ENCODE results near the gene LDB2. TPM values are rescaled to one million over a fixed set of nuclear protein-coding genes. Genes with fewer than 3 reads are reported as not detected.
A peak's percentile ranks its signal among the peaks of the same experiment; 100 is the strongest.

LDB2 gene
- total RNA-seq, 1 experiment from 2014 or later = 8.0 TPM

- DNase-seq (ENCODE audit: low read depth in 1 of 2, low spot score in 2 of 2) = no peak
- Histone ChIP-seq H3K27ac (no peak overlapping the region), H3K4me1 (replicated peaks) (peaks cover 4% of the 10 kb centered on the region)
These were observed 226.0 kb downstream of the LDB2 start for GRCh38 chr4:16672421-16672820.

GRCh38 chr4:16671741-16672140, 226.7 kb downstream of the LDB2 start:
- Histone ChIP-seq H3K27ac (no peak overlapping the region), H3K4me3 (no peak overlapping the region), H3K27me3 (replicated peaks) (no peaks in the 10 kb centered on the region), H3K4me1 (replicated peaks) (peaks cover 11% of the 10 kb centered on the region), H3K36me3 (no peaks in the 10 kb centered on the region), H3K9me3 (replicated peaks) (no peaks in the 10 kb centered on the region)
- no peak for DNase-seq (ENCODE audit: low read depth in 1 of 2, low spot score in 2 of 2)

More at GRCh38 chr4:16672421-16672820, 226.0 kb downstream of the LDB2 start:
- Histone ChIP-seq H3K36me3 (no peaks in the 10 kb centered on the region), H3K4me3 (no peak overlapping the region), H3K27me3 (replicated peaks) (no peaks in the 10 kb centered on the region), H3K9me3 (replicated peaks) (no peaks in the 10 kb centered on the region)

- no peaks in the 10 kb centered on the region for H3K27me3 ChIP-seq (replicated peaks)
- DNase-seq (ENCODE audit: low read depth in 1 of 2, low spot score in 2 of 2) = no peak
- H3K27ac ChIP-seq = no peak overlapping the region
- H3K36me3 ChIP-seq = no peaks in the 10 kb centered on the region
- no peak overlapping the region for H3K4me3 ChIP-seq
- no peaks in the 10 kb centered on the region for H3K9me3 ChIP-seq (replicated peaks)
- H3K4me1 ChIP-seq (replicated peaks) = peaks cover 12% of the 10 kb centered on the region
These were observed 227.7 kb downstream of the LDB2 start for GRCh38 chr4:16670727-16671126.

- peaks cover 12% of the 10 kb centered on the region for H3K4me1 ChIP-seq (replicated peaks)
- no peaks in the 10 kb centered on the region for H3K36me3 ChIP-seq
- H3K9me3 ChIP-seq (replicated peaks) = no peaks in the 10 kb centered on the region
- no peak overlapping the region for H3K4me3 ChIP-seq
- no peak overlapping the region for H3K27ac ChIP-seq
- H3K27me3 ChIP-seq (replicated peaks) = no peaks in the 10 kb centered on the region
- no peak for DNase-seq (ENCODE audit: low read depth in 1 of 2, low spot score in 2 of 2)
These were observed 229.4 kb downstream of the LDB2 start for GRCh38 chr4:16669036-16669435.

GRCh38 chr4:16668488-16668887, 230.0 kb downstream of the LDB2 start:
- Histone ChIP-seq H3K9me3 (replicated peaks) (no peaks in the 10 kb centered on the region), H3K27ac (no peak overlapping the region), H3K27me3 (replicated peaks) (no peaks in the 10 kb centered on the region), H3K4me1 (replicated peaks) (peaks cover 12% of the 10 kb centered on the region), H3K36me3 (no peaks in the 10 kb centered on the region), H3K4me3 (no peak overlapping the region)
- no peak for DNase-seq (ENCODE audit: low read depth in 1 of 2, low spot score in 2 of 2)

- no peak overlapping the region for H3K4me3 ChIP-seq
- peak; percentile 75 to 81 for DNase-seq (ENCODE audit: low read depth in 1 of 2, low spot score in 2 of 2)
- no peak overlapping the region for H3K27ac ChIP-seq
These were observed 231.0 kb downstream of the LDB2 start for GRCh38 chr4:16667464-16667863.

GRCh38 chr4:16665942-16666551, 232.4 kb downstream of the LDB2 start:
- H3K36me3 ChIP-seq = peaks cover 3% of the 10 kb centered on the region; the same call in 1 of the 2 replicates
- no peaks in the 10 kb centered on the region for H3K27me3 ChIP-seq (replicated peaks)
- DNase-seq (ENCODE audit: low read depth in 1 of 2, low spot score in 2 of 2) = no peak
- H3K4me1 ChIP-seq (replicated peaks) = peaks cover 12% of the 10 kb centered on the region
- no peak overlapping the region for H3K27ac ChIP-seq
- no peak overlapping the region for H3K4me3 ChIP-seq
- H3K9me3 ChIP-seq (replicated peaks) = no peaks in the 10 kb centered on the region

More at GRCh38 chr4:16667464-16667863, 231.0 kb downstream of the LDB2 start:
- Histone ChIP-seq H3K36me3 (peaks cover 3% of the 10 kb centered on the region; the same call in 1 of the 2 replicates), H3K9me3 (replicated peaks) (no peaks in the 10 kb centered on the region), H3K4me1 (replicated peaks) (peaks cover 12% of the 10 kb centered on the region), H3K27me3 (replicated peaks) (no peaks in the 10 kb centered on the region)

- Histone ChIP-seq H3K9me3 (replicated peaks) (no peaks in the 10 kb centered on the region), H3K36me3 (peaks cover 3% of the 10 kb centered on the region; the same call in 1 of the 2 replicates), H3K4me3 (no peak overlapping the region), H3K27me3 (replicated peaks) (no peaks in the 10 kb centered on the region), H3K27ac (no peak overlapping the region), H3K4me1 (replicated peaks) (peaks cover 16% of the 10 kb centered on the region)
- DNase-seq (ENCODE audit: low read depth in 1 of 2, low spot score in 2 of 2) = no peak
These were observed 234.7 kb downstream of the LDB2 start for GRCh38 chr4:16663732-16664131.

- Histone ChIP-seq H3K27ac (no peak overlapping the region), H3K9me3 (replicated peaks) (no peaks in the 10 kb centered on the region), H3K4me3 (no peak overlapping the region), H3K27me3 (replicated peaks) (no peaks in the 10 kb centered on the region), H3K36me3 (peaks cover 3% of the 10 kb centered on the region; the same call in 1 of the 2 replicates), H3K4me1 (replicated peaks) (peaks cover 20% of the 10 kb centered on the region)
- DNase-seq (ENCODE audit: low read depth in 1 of 2, low spot score in 2 of 2) = no peak
These were observed 235.1 kb downstream of the LDB2 start for GRCh38 chr4:16663307-16663706.

- DNase-seq (ENCODE audit: low read depth in 1 of 2, low spot score in 2 of 2) = no peak
- Histone ChIP-seq H3K4me3 (no peak overlapping the region), H3K9me3 (replicated peaks) (no peaks in the 10 kb centered on the region)
These were observed 236.6 kb downstream of the LDB2 start for GRCh38 chr4:16661813-16662212.

GRCh38 chr4:16660656-16661055, 237.8 kb downstream of the LDB2 start:
- no peak overlapping the region for H3K4me3 ChIP-seq
- H3K9me3 ChIP-seq (replicated peaks) = no peaks in the 10 kb centered on the region
- H3K4me1 ChIP-seq (replicated peaks) = peaks cover 11% of the 10 kb centered on the region
- no peaks in the 10 kb centered on the region for H3K27me3 ChIP-seq (replicated peaks)
- peaks cover 3% of the 10 kb centered on the region; the same call in 1 of the 2 replicates for H3K36me3 ChIP-seq
- H3K27ac ChIP-seq = no peak overlapping the region
- DNase-seq (ENCODE audit: low read depth in 1 of 2, low spot score in 2 of 2) = peak in 1 of 2 experiments; percentile 2

More at GRCh38 chr4:16661813-16662212, 236.6 kb downstream of the LDB2 start:
- peaks cover 3% of the 10 kb centered on the region; the same call in 1 of the 2 replicates for H3K36me3 ChIP-seq
- no peak overlapping the region for H3K27ac ChIP-seq
- H3K27me3 ChIP-seq (replicated peaks) = no peaks in the 10 kb centered on the region
- peaks cover 12% of the 10 kb centered on the region for H3K4me1 ChIP-seq (replicated peaks)

GRCh38 chr4:16659694-16660093, 238.8 kb downstream of the LDB2 start:
- H3K9me3 ChIP-seq (replicated peaks) = no peaks in the 10 kb centered on the region
- H3K4me3 ChIP-seq = no peak overlapping the region
- peaks cover 3% of the 10 kb centered on the region; the same call in 1 of the 2 replicates for H3K36me3 ChIP-seq
- H3K4me1 ChIP-seq (replicated peaks) = peaks cover 11% of the 10 kb centered on the region
- H3K27me3 ChIP-seq (replicated peaks) = no peaks in the 10 kb centered on the region
- no peak overlapping the region for H3K27ac ChIP-seq
- peak in 1 of 2 experiments; percentile 2 for DNase-seq (ENCODE audit: low read depth in 1 of 2, low spot score in 2 of 2)

- H3K9me3 ChIP-seq (replicated peaks) = no peaks in the 10 kb centered on the region
- peaks cover 3% of the 10 kb centered on the region; the same call in 1 of the 2 replicates for H3K36me3 ChIP-seq
- DNase-seq (ENCODE audit: low read depth in 1 of 2, low spot score in 2 of 2) = no peak
- H3K27me3 ChIP-seq (replicated peaks) = no peaks in the 10 kb centered on the region
- H3K4me3 ChIP-seq = no peak overlapping the region
- H3K4me1 ChIP-seq (replicated peaks) = peaks cover 11% of the 10 kb centered on the region
- H3K27ac ChIP-seq = no peak overlapping the region
These were observed 239.4 kb downstream of the LDB2 start for GRCh38 chr4:16659079-16659478.

GRCh38 chr4:16658183-16658582, 240.3 kb downstream of the LDB2 start:
- peaks cover 3% of the 10 kb centered on the region; the same call in 1 of the 2 replicates for H3K36me3 ChIP-seq
- H3K4me1 ChIP-seq (replicated peaks) = peaks cover 11% of the 10 kb centered on the region
- no peak overlapping the region for H3K4me3 ChIP-seq
- H3K9me3 ChIP-seq (replicated peaks) = no peaks in the 10 kb centered on the region
- peak in 1 of 2 experiments; percentile 34 for DNase-seq (ENCODE audit: low read depth in 1 of 2, low spot score in 2 of 2)
- no peak overlapping the region for H3K27ac ChIP-seq
- no peaks in the 10 kb centered on the region for H3K27me3 ChIP-seq (replicated peaks)

All from SJSA1 (cell line).